H9 (cell line): Measurements from ENCODE around the gene USP44. TPM values are rescaled to one million over a fixed set of nuclear protein-coding genes. Genes with fewer than 3 reads are reported as not detected.
A peak's percentile ranks its signal among the peaks of the same experiment; 100 is the strongest.

Experiments
- DNase-seq: peaks from one replicate; pipeline ENCODE4 v3.0.0-alpha.2; 2017
- H2AFZ ChIP-seq: one replicate; pipeline ENCODE4 v1.6.1; 2013; ENCODE audit warnings: mild to moderate bottlenecking, low read length, control low read depth, moderate library complexity
- H2AK5ac ChIP-seq: 2 replicates; pipeline ENCODE4 v1.6.1; 2013; ENCODE audit warnings: low read length, control low read depth, mixed read lengths; ENCODE audit not compliant: insufficient read length
- H2BK120ac ChIP-seq: one replicate; pipeline ENCODE4 v1.6.1; 2013; ENCODE audit warnings: low read depth, mild to moderate bottlenecking, low read length, control low read depth, inconsistent platforms; ENCODE audit not compliant: poor library complexity, severe bottlenecking
- H2BK12ac ChIP-seq: 2 replicates; pipeline ENCODE4 v1.6.1; 2013; ENCODE audit warnings: low read length, control low read depth, mixed read lengths, low read depth; ENCODE audit not compliant: insufficient read length
- H2BK15ac ChIP-seq: 2 replicates; pipeline ENCODE4 v1.6.1; 2013; ENCODE audit warnings: low read depth, low read length, control low read depth
- H2BK20ac ChIP-seq: one replicate; pipeline ENCODE4 v1.6.1; 2013; ENCODE audit warnings: low read depth, mild to moderate bottlenecking, low read length, control low read depth, inconsistent platforms; ENCODE audit not compliant: poor library complexity, severe bottlenecking
- H2BK5ac ChIP-seq: 2 replicates; pipeline ENCODE4 v1.6.1; 2013; ENCODE audit warnings: low read length, control low read depth, mixed read lengths; ENCODE audit not compliant: insufficient read length
- H3K14ac ChIP-seq: 2 replicates; pipeline ENCODE4 v1.6.1; 2013; ENCODE audit warnings: low read length, control low read depth; ENCODE audit not compliant: insufficient read depth
- H3K18ac ChIP-seq: 2 replicates; pipeline ENCODE4 v1.6.1; 2013; ENCODE audit warnings: low read depth, mild to moderate bottlenecking, mixed read lengths, low read length, control low read depth; ENCODE audit not compliant: insufficient read length
- H3K23ac ChIP-seq: 2 replicates; pipeline ENCODE4 v1.6.1; 2013; ENCODE audit warnings: low read length, control low read depth, mixed read lengths, low read depth; ENCODE audit not compliant: insufficient read length
- H3K23me2 ChIP-seq: 2 replicates; pipeline ENCODE4 v1.6.1; 2013; ENCODE audit warnings: low read depth, mild to moderate bottlenecking, mixed read lengths, low read length, control low read depth; ENCODE audit not compliant: insufficient read length, poor library complexity, severe bottlenecking
- H3K27ac ChIP-seq: 2 replicates; pipeline ENCODE4 v1.5.1; 2013; ENCODE audit warnings: low read length, control low read depth, mixed read lengths, low read depth; ENCODE audit not compliant: insufficient read length
- H3K27me3 ChIP-seq: 2 replicates; pipeline ENCODE4 v1.6.1; 2013; ENCODE audit warnings: low read length, control low read depth, inconsistent platforms; ENCODE audit not compliant: insufficient read depth
- H3K4ac ChIP-seq: 2 replicates; pipeline ENCODE4 v1.6.1; 2013; ENCODE audit warnings: low read depth, mild to moderate bottlenecking, control low read depth, inconsistent platforms, low read length, moderate library complexity
- H3K4me1 ChIP-seq: 2 replicates; pipeline ENCODE4 v1.6.1; 2013; ENCODE audit warnings: low read length, control low read depth, inconsistent platforms; ENCODE audit not compliant: insufficient read depth
- H3K4me2 ChIP-seq: 2 replicates; pipeline ENCODE4 v1.6.1; 2013; ENCODE audit warnings: low read length, control low read depth, mixed read lengths; ENCODE audit not compliant: insufficient read length, insufficient read depth
- H3K56ac ChIP-seq: 2 replicates; pipeline ENCODE4 v1.6.1; 2013; ENCODE audit warnings: low read depth, mild to moderate bottlenecking, mixed read lengths, low read length, control low read depth; ENCODE audit not compliant: insufficient read length
- H3K79me1 ChIP-seq: 2 replicates; pipeline ENCODE4 v1.6.1; 2013; ENCODE audit warnings: low read depth, mild to moderate bottlenecking, moderate library complexity, low read length, control low read depth, inconsistent platforms; ENCODE audit not compliant: insufficient read depth, poor library complexity, severe bottlenecking
- H3K79me2 ChIP-seq: 2 replicates; pipeline ENCODE4 v1.6.1; 2013; ENCODE audit warnings: low read length, control low read depth, inconsistent platforms; ENCODE audit not compliant: insufficient read depth
- H3K9ac ChIP-seq: 2 replicates; pipeline ENCODE4 v1.6.1; 2013; ENCODE audit warnings: low read length, control low read depth, mixed read lengths; ENCODE audit not compliant: insufficient read length; ENCODE audit errors: extremely low read depth
- H3K9me3 ChIP-seq: one replicate; pipeline ENCODE4 v1.6.1; 2013; ENCODE audit warnings: low read depth, low read length, inconsistent platforms; ENCODE audit not compliant: control insufficient read depth
- H3T11ph ChIP-seq: one replicate; pipeline ENCODE4 v1.6.1; 2013; ENCODE audit warnings: mild to moderate bottlenecking, low read length, control low read depth, inconsistent platforms
- H4K20me1 ChIP-seq: one replicate; pipeline ENCODE4 v1.6.1; 2013; ENCODE audit not compliant: control insufficient read depth, insufficient read length, insufficient read depth
- H4K5ac ChIP-seq: 2 replicates; pipeline ENCODE4 v1.6.1; 2013; ENCODE audit warnings: low read depth, mild to moderate bottlenecking, mixed read lengths, low read length, control low read depth; ENCODE audit not compliant: insufficient read length
- H4K8ac ChIP-seq: replicated peaks from 2 replicates; pipeline ENCODE4 v1.6.1; 2013; ENCODE audit warnings: low read length, control low read depth, mixed read lengths, low read depth; ENCODE audit not compliant: insufficient read length
- H4K91ac ChIP-seq: 2 replicates; pipeline ENCODE4 v1.6.1; 2013; ENCODE audit warnings: low read depth, mild to moderate bottlenecking, moderate library complexity, mixed read lengths, low read length, control low read depth; ENCODE audit not compliant: insufficient read length
- H3K27ac Mint-ChIP-seq, 3 experiments: 2 replicates in 2 of 3; 3 replicates in 1 of 3; pipeline ENCODE4 v1.8.0; 2020 to 2021; ENCODE audit warnings: mixed read lengths in 3 of 3, mild to moderate bottlenecking in 1 of 3, moderate library complexity in 1 of 3
- H3K27me3 Mint-ChIP-seq: 2 replicates; pipeline ENCODE4 v1.8.0; 2021; ENCODE audit warnings: low read depth, mild to moderate bottlenecking, moderate library complexity, mixed read lengths
- H3K36me3 Mint-ChIP-seq, 3 experiments: 2 replicates in 2 of 3; 3 replicates in 1 of 3; pipeline ENCODE4 v1.8.0; 2020 to 2021; ENCODE audit warnings: low read depth in 3 of 3, mixed read lengths in 3 of 3; ENCODE audit not compliant: insufficient read depth in 1 of 3
- H3K4me1 Mint-ChIP-seq, 2 experiments: 2 replicates each; pipeline ENCODE4 v1.8.0; 2020; ENCODE audit warnings: mixed read lengths in 2 of 2
- H3K4me3 Mint-ChIP-seq, 2 experiments: 2 replicates in 1 of 2; 3 replicates in 1 of 2; pipeline ENCODE4 v1.8.0; 2020 to 2021; ENCODE audit warnings: mild to moderate bottlenecking in 2 of 2, mixed read lengths in 2 of 2, moderate library complexity in 1 of 2
- H3K9me3 Mint-ChIP-seq, 2 experiments: 2 replicates in 1 of 2; 3 replicates in 1 of 2; pipeline ENCODE4 v1.8.0; 2020; ENCODE audit warnings: mild to moderate bottlenecking in 2 of 2, mixed read lengths in 2 of 2, moderate library complexity in 1 of 2
- CTCF ChIP-seq: fragments of 200-600 bp; sonication (generic); conservative IDR thresholded peaks from 3 replicates; pipeline ENCODE4 v1.8.0; 2021; ENCODE audit warnings: antibody characterized with exemption, mild to moderate bottlenecking
- WGBS: extraction: QIAGEN DNeasy Blood & Tissue Kit; methylation state at CpG from one replicate; pipeline ENCODE4 v1.1.7; 2013; ENCODE audit warnings: missing lambda C conversion rate, low lambda C conversion rate, mixed read lengths; ENCODE audit not compliant: insufficient read length; ENCODE audit errors: extremely low coverage; 5-methylcytosine and 5-hydroxymethylcytosine counted together
- total RNA-seq: library from RNA; stranded (reverse); gene quantifications from 2 replicates; pipeline ENCODE4 v1.2.1, GENCODE V29; 2021

The USP44 gene
- total RNA-seq, 1 experiment from 2014 or later = 185 TPM

- Histone ChIP-seq H4K8ac (no peak overlapping the region), H3K4me1 (no peaks in the 10 kb centered on the region), H3K27me3 (no peaks in the 10 kb centered on the region), H3K79me2 (peaks cover 21% of the 10 kb centered on the region), H3K9me3 (no peaks in the 10 kb centered on the region), H3T11ph (no peak overlapping the region), H4K91ac (no peak overlapping the region), H3K18ac (no peak overlapping the region), H2AK5ac (no peak overlapping the region), H3K27ac (peak overlapping the region; percentile 18), H2BK20ac (no peak overlapping the region), H2BK12ac (no peak overlapping the region), H4K5ac (no peak overlapping the region), H3K23ac (no peak overlapping the region), H2BK15ac (no peak overlapping the region), H4K20me1 (no peaks in the 10 kb centered on the region), H3K56ac (no peak overlapping the region), H3K4ac (no peak overlapping the region), H3K79me1 (no peaks in the 10 kb centered on the region), H3K4me2 (peak overlapping the region; percentile 96), H2BK5ac (no peak overlapping the region), H3K23me2 (peaks cover 15% of the 10 kb centered on the region), H2AFZ (peak overlapping the region; percentile 98), H3K14ac (no peak overlapping the region), H3K9ac (peak overlapping the region; percentile 69), H2BK120ac (no peak overlapping the region)
- no peaks in the 10 kb centered on the region for H3K27me3 Mint-ChIP-seq
- H3K4me1 Mint-ChIP-seq = peaks cover 11 to 16% of the 10 kb centered on the region in 2 experiments
- no CpG with 5 or more reads among the region's 23 CpGs for WGBS
- peaks cover 2% of the 10 kb centered on the region in 2 experiments; a peak in 1 of 5 replicates for H3K9me3 Mint-ChIP-seq
- H3K4me3 Mint-ChIP-seq = peak overlapping the region; percentile 100
- peak; percentile 39 for DNase-seq
- peak overlapping the region; percentile 97 to 100 (median 100); a peak in 6 of 7 replicates for H3K27ac Mint-ChIP-seq
- TF ChIP-seq CTCF = no peak
- peaks cover 22 to 32% (median 31%) of the 10 kb centered on the region in 3 experiments for H3K36me3 Mint-ChIP-seq
Observed at GRCh38 chr12:95473231-95473883, 77.9 kb downstream of the USP44 start.
